Cardiac fibroblast (primary cell): ENCODE results near the gene FANCC.
"Not testable (repeated sequence)": the region's sequence is repeated elsewhere in the genome, so short reads cannot be mapped to it uniquely, and the experiment has no call there.

Source experiments
- DNase-seq, 2 donors: peaks; one replicate each; pipeline versions ENCODE4 v3.0.0 to v3.0.0-alpha.2; 2010; ENCODE audit warnings: low read depth in 2 of 2
- H3K4me3 ChIP-seq, 2 donors: replicated peaks in 1 of 2; 1 replicate in 1 of 2; 2 replicates in 1 of 2; pipeline ENCODE4 v1.5.1; 2011; ENCODE audit warnings: low read depth in 2 of 2, low read length in 2 of 2, mild to moderate bottlenecking in 2 of 2, moderate library complexity in 1 of 2
- CTCF ChIP-seq: IDR thresholded peaks from one replicate; pipeline ENCODE4 v1.5.1; 2011; ENCODE audit warnings: low read depth, mild to moderate bottlenecking, low read length, inconsistent platforms

Gene FANCC

DNA sequence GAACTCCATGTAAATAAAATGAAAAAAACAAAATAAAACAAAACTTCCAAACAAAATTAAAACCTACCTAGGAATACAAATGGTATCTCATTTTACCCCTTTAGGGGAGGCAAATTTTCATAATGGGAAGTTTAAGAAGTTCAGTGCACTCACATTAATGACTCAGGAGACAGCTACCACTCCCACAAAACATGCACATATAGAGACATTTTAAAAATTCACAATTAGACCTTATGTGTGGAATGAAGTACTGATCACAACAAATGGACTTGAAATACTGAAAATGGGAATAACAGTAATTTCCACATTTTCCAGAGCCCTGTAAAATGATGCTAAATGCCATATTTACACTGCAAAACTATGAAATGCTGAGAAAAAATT, 91.8 kb downstream of the FANCC start:
- no peak for TF ChIP-seq CTCF
- no peak for DNase-seq
- H3K4me3 ChIP-seq, result no peak overlapping the region

DNA sequence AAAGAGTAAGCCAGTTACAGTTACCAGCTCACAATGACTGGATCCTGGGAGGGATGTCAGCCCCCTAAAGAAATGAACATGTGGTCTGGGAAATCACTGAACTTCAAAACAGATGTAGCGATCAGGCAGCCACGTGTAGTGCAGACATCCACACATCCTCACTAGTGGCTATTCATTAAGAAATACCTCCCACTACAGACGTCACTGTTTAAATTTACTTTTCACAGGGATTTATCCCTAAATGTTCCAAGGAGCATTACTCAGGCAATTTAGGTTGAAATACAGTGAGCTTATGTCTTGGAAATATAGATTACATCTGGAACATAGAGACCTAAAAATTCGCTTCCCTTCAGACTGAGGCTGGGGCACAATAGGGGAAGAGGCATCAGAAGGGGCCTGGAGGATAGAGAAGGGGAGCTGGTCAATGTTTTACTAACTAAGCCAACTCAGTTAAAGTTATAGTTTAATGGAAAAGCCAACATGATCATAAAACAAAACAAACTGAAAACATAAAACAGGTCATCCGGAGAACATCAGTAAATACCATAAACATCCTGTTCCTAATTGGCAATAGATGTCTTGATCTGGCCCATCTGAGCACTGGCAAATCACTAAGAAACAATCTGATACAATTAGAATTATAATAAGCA, 92.3 kb downstream of the FANCC start:
- no peak overlapping the region for H3K4me3 ChIP-seq
- DNase-seq, result no peak
- TF ChIP-seq CTCF, result no peak

GRCh38 chr9:95224376-95225019, 93.0 kb downstream of the FANCC start:
- H3K4me3 ChIP-seq, result no peak overlapping the region
- TF ChIP-seq CTCF, result no peak
- peak; percentile 15 to 28 for DNase-seq

GRCh38 chr9:95220352-95220751, 97.2 kb downstream of the FANCC start:
- DNase-seq, H3K4me3 ChIP-seq: not testable (repeated sequence)

DNA sequence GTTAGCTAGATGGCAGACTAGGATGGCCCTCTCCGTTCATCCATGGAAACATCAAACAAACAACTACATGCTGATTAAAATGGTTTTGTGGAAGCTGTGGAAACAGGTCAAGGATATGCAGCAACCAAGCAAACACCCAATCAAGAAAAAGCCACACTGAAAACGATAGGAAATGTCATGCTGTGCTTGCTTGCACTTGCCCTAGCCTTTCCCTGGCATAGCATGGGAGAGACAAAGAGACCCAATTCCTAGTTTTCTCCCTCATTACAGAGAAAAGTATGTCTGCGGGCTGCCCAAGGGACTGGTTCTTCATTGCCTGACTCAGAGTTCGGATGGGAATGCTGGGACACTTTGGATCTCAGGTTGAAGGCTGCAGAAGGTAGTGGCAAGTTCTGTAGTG, 98.7 kb downstream of the FANCC start:
- DNase-seq, result no peak
- TF ChIP-seq CTCF, result no peak
- H3K4me3 ChIP-seq, result no peak overlapping the region

GRCh38 chr9:95217936-95218335, 99.6 kb downstream of the FANCC start:
- no peak for TF ChIP-seq CTCF
- H3K4me3 ChIP-seq, result no peak overlapping the region
- DNase-seq, result no peak

DNA sequence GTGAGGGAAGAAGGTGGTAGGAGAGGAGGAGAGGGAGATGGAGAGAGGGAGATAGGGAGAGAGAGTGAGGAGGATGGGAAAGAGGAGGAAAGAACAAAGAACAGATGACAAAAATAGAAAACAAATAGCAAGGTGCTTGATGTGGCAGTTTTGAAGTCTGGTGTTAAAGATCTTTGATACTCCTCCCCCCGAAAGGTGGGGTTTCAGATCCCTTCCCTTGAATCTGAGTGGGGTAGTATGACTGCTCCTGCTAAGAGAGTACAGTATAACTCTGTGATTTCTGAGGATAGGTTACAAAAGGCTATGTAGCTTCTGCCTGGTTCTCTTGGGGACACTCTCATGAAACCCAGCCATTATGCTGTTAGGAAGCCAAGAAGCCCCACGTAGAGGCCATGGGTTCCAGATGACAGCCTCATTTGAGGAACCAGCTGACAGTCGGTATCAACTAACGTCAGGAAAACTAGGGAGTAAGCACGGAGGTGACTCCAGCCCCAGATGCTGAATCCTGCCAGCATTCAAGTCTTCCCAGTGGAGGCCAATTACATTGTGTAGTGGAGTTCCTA, 102.1 kb downstream of the FANCC start:
- DNase-seq, result no peak
- TF ChIP-seq CTCF, result no peak
- no peak overlapping the region for H3K4me3 ChIP-seq
